H1 (cell line): Measurements from ENCODE around the gene SV2A. TPM values are rescaled to one million over a fixed set of nuclear protein-coding genes. Genes with fewer than 3 reads are reported as not detected.

Experiments used
- ATF2 ChIP-seq: IDR thresholded peaks from 2 replicates; pipeline ENCODE4 v1.6.1; 2012; ENCODE audit warnings: low read length, inconsistent platforms
- CHD7 ChIP-seq: fragments of 300-600 bp; sonication (generic); IDR thresholded peaks from 2 replicates; pipeline ENCODE4 v1.7.1; 2012; ENCODE audit warnings: low read length, moderate library complexity, mild to moderate bottlenecking, inconsistent platforms; ENCODE audit not compliant: insufficient replicate concordance
- CREB1 ChIP-seq: IDR thresholded peaks from 2 replicates; pipeline ENCODE4 v1.6.1; 2012; ENCODE audit warnings: inconsistent platforms
- HDAC2 ChIP-seq, 2 experiments: fragments of 300-600 bp in 1 of 2; sonication (generic) in 1 of 2; IDR thresholded peaks; 2 replicates each; pipeline ENCODE4 v1.6.1; 2011 to 2012; ENCODE audit warnings: low read depth in 2 of 2, low read length in 2 of 2, mild to moderate bottlenecking in 2 of 2, moderate library complexity in 2 of 2, borderline replicate concordance in 1 of 2, inconsistent platforms in 1 of 2
- NRF1 ChIP-seq: IDR thresholded peaks from 2 replicates; pipeline ENCODE4 v1.6.1; 2011; ENCODE audit warnings: mild to moderate bottlenecking, low read depth, low read length, improper control_type of control experiment
- POLR2AphosphoS5 ChIP-seq: IDR thresholded peaks from 2 replicates; pipeline ENCODE4 v1.6.1; 2011; ENCODE audit warnings: low read depth, low read length
- SUZ12 ChIP-seq: fragments of 200-600 bp; sonication (generic); IDR thresholded peaks from 2 replicates; pipeline ENCODE4 v1.6.1; 2012; ENCODE audit warnings: mild to moderate bottlenecking, inconsistent platforms, low read length, moderate library complexity, mixed read lengths
- polyA plus RNA-seq, 7 experiments: library from polyadenylated mRNA; depleted of rRNA in 3 of 7; stranded (reverse) in 5 of 7; unstranded in 2 of 7; fragments of >200 nt in 5 of 7; fragments of 200-250 nt in 2 of 7; gene quantifications; 1 replicate in 5 of 7; 2 replicates in 1 of 7; 4 replicates in 1 of 7; pipeline versions ENCODE4 v1.2.1 to v1.2.3, GENCODE V29; 2011 to 2013; ENCODE audit warnings: missing spikeins in 2 of 7, mixed read lengths in 2 of 7
- total RNA-seq: library from RNA; stranded (reverse); fragmentation: NEBNext Ultra II Directional; extraction: Animal tissue kit (Norgen Biotek cat#: 25700); gene quantifications from 2 replicates; pipeline ENCODE4 v1.2.1, GENCODE V29; 2021

Gene SV2A
- total and polyA plus RNA-seq, 2 of the 8 experiments (the other 6 are each of a cell fraction or from before 2014, with no cell fraction given): 41.8 to 51.8 TPM

- TF ChIP-seq CHD7: no peak
- TF ChIP-seq ATF2: no peak
- TF ChIP-seq NRF1: peak; percentile 15; the same call in 1 of the 2 replicates
- peak; percentile 96 for TF ChIP-seq POLR2AphosphoS5
- TF ChIP-seq SUZ12: no peak
- TF ChIP-seq HDAC2 (IDR thresholded peaks at IDR 0.05; ENCODE audit: borderline replicate concordance in 1 of 2, low read depth in 2 of 2, low read length in 2 of 2): no peak; a peak in 1 of 4 replicates
- TF ChIP-seq CREB1: 0 out of 2 replicates have a peak, but pooled peaks have one; percentile 14
These were observed 32.1 kb downstream of the SV2A start (continued) for GRCh38 chr1:149885339-149886120.
